GM23338 (cell line): ENCODE data around the gene SMURF2.
"Not testable (repeated sequence)": the region's sequence is repeated elsewhere in the genome, so short reads cannot be mapped to it uniquely, and the experiment has no call there.

Experiments used
- CREB1 ChIP-seq: fragments of 250-450 bp; sonication (Bioruptor Pico); IDR thresholded peaks from 2 replicates; pipeline ENCODE4 v1.5.0; 2020; ENCODE audit warnings: low read depth, mild to moderate bottlenecking, moderate library complexity
- EZH2 ChIP-seq: fragments of 200-600 bp; sonication (generic); IDR thresholded peaks from one replicate; pipeline ENCODE4 v1.8.0; 2017; ENCODE audit warnings: antibody characterized with exemption, mild to moderate bottlenecking, low read depth; ENCODE audit not compliant: unreplicated experiment
- POLR2AphosphoS5 ChIP-seq: IDR thresholded peaks from 2 replicates; pipeline ENCODE4 v1.6.1; 2016; ENCODE audit warnings: antibody characterized with exemption, low read depth
- REST ChIP-seq: IDR thresholded peaks from one replicate; pipeline ENCODE4 v1.6.1; 2018; ENCODE audit warnings: antibody characterized with exemption; ENCODE audit not compliant: unreplicated experiment
- STAT1 ChIP-seq: IDR thresholded peaks from one replicate; pipeline ENCODE4 v1.6.1; 2016; ENCODE audit warnings: antibody characterized with exemption; ENCODE audit not compliant: unreplicated experiment
- TF ChIP-seq, protein P1 (sequence below), 2 experiments: fragments of 200-600 bp in 1 of 2; sonication (generic) in 1 of 2; conservative IDR thresholded peaks; 2 replicates each; pipeline versions ENCODE4 v1.5.1 to v1.6.1; 2016 to 2017; ENCODE audit warnings: antibody characterized with exemption in 2 of 2, low read depth in 2 of 2, mild to moderate bottlenecking in 2 of 2, moderate library complexity in 1 of 2

- not testable (repeated sequence) for TF ChIP-seq STAT1, EZH2, POLR2AphosphoS5, CREB1, REST
- TF ChIP-seq, protein P1, sequence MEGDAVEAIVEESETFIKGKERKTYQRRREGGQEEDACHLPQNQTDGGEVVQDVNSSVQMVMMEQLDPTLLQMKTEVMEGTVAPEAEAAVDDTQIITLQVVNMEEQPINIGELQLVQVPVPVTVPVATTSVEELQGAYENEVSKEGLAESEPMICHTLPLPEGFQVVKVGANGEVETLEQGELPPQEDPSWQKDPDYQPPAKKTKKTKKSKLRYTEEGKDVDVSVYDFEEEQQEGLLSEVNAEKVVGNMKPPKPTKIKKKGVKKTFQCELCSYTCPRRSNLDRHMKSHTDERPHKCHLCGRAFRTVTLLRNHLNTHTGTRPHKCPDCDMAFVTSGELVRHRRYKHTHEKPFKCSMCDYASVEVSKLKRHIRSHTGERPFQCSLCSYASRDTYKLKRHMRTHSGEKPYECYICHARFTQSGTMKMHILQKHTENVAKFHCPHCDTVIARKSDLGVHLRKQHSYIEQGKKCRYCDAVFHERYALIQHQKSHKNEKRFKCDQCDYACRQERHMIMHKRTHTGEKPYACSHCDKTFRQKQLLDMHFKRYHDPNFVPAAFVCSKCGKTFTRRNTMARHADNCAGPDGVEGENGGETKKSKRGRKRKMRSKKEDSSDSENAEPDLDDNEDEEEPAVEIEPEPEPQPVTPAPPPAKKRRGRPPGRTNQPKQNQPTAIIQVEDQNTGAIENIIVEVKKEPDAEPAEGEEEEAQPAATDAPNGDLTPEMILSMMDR (conservative IDR thresholded peaks at IDR 0.05; ENCODE audit: low read depth in 2 of 2) = not testable (repeated sequence)
These were observed 1.7 kb upstream of the SMURF2 start for GRCh38 chr17:64663836-64664235.
